Purkinje cell (primary cell): ENCODE data around the gene PAPSS2. TPM values are rescaled to one million over a fixed set of nuclear protein-coding genes. Genes with fewer than 3 reads are reported as not detected.

ENCODE experiments used
- polyA plus RNA-seq: library from polyadenylated mRNA; unstranded; fragments of >200 nt; fragmentation: Nextera tagmentation; gene quantifications from 2 replicates; pipeline ENCODE4 v1.2.1, GENCODE V29; 2014

PAPSS2 gene
- 0.16 and 2.3 TPM in 2 replicates for polyA plus RNA-seq

DNA sequence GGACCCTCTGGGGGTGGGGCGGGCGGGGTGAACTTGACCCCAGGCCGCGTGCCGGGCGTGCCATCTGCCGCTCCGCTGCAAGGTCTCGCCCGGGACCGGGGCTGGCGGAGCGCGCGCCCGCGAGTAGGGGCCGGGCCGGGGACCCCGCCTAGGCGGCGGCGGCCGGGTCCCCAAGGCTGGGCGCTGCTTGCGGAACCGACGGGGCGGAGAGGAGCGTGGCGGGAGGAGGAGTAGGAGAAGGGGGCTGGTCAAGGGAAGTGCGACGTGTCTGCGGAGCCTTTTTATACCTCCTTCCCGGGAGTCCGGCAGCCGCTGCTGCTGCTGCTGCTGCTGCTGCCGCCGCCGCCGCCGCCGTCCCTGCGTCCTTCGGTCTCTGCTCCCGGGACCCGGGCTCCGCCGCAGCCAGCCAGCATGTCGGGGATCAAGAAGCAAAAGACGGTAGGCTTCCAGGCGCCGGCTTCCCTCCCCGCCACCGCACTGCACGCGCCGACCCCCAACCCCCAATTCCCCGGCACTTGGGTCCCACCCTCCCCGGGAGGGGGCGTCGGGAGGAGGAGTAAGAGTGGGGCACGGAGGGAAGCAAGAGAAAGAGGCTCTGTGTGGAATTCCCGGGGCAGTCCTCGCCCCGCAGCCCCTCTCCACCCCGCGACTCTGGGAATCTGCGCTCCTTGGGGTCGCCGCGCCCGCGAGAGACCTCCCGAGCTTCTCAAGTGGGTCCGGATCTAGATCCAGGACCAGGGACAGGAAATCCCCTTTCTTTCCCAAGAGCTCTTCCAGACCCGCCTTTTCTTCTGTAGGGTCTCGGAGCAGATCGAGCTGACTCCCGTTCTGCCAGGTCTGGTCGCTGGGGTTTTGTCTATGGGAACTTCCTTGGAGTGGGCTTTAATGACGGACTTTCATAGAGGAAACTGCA lies at the start of gene PAPSS2:
PAPSS2 (plus strand) TSS at position 308 of the 913 bp plus-strand sequence; CDS start at position 412, 104 bp downstream.

Other genes with a start within 250 kb of the PAPSS2 start
- 10.2 and 14.3 TPM in 2 replicates for gene MINPP1, start 155.0 kb upstream of the PAPSS2 start, polyA plus RNA-seq
- 120 and 130 TPM in 2 replicates for gene ATAD1, start 158.3 kb downstream of the PAPSS2 start, polyA plus RNA-seq
- 0.21 and 0.99 TPM in 2 replicates for gene KLLN, start 203.7 kb downstream of the PAPSS2 start, polyA plus RNA-seq
- 47.3 and 64.2 TPM in 2 replicates for gene PTEN, start 203.7 kb downstream of the PAPSS2 start, polyA plus RNA-seq